Keratinocyte (primary cell): ENCODE data around the gene PTPN21. TPM values are rescaled to one million over a fixed set of nuclear protein-coding genes. Genes with fewer than 3 reads are reported as not detected.

Experiments
- DNase-seq: peaks from one replicate; pipeline ENCODE4 v3.0.0-alpha.2; 2011; ENCODE audit warnings: low read depth, missing footprints, low spot score
- FAIRE-seq: peaks from 2 replicates; lab custom pipeline; 2011; peaks lifted over from hg19 to GRCh38; lab: Jason Lieb, UNC
- H2AFZ ChIP-seq: 2 replicates; pipeline ENCODE4 v1.6.0; 2012; ENCODE audit warnings: low read length, control low read depth, inconsistent platforms; ENCODE audit not compliant: control insufficient read depth
- H3K27ac ChIP-seq: 2 replicates; pipeline ENCODE4 v1.5.1; 2011; ENCODE audit warnings: low read length; ENCODE audit not compliant: control insufficient read depth, insufficient read depth
- H3K27me3 ChIP-seq: 3 replicates; pipeline ENCODE4 v1.6.0; 2011; ENCODE audit warnings: low read length; ENCODE audit not compliant: control insufficient read depth, insufficient read depth; ENCODE audit errors: extremely low read depth
- H3K36me3 ChIP-seq, 2 experiments: 2 replicates in 1 of 2; 3 replicates in 1 of 2; pipeline ENCODE4 v1.5.1; 2011; ENCODE audit warnings: low read length in 2 of 2, mild to moderate bottlenecking in 1 of 2; ENCODE audit not compliant: control insufficient read depth in 2 of 2, insufficient read depth in 2 of 2; ENCODE audit errors: extremely low read depth in 1 of 2
- H3K4me1 ChIP-seq: 3 replicates; pipeline ENCODE4 v1.5.1; 2011; ENCODE audit warnings: low read length; ENCODE audit not compliant: control insufficient read depth, insufficient read depth; ENCODE audit errors: extremely low read depth
- H3K4me2 ChIP-seq: 3 replicates; pipeline ENCODE4 v1.6.0; 2011; ENCODE audit warnings: low read depth, low read length; ENCODE audit not compliant: control insufficient read depth, insufficient read depth; ENCODE audit errors: extremely low read depth
- H3K4me3 ChIP-seq, 3 experiments: fragments of 200-600 bp in 1 of 3; sonication (generic) in 1 of 3; 2 replicates in 2 of 3; 3 replicates in 1 of 3; pipeline ENCODE4 v1.5.1; 2011 to 2016; ENCODE audit warnings: low read length in 3 of 3, mild to moderate bottlenecking in 3 of 3, control low read depth in 2 of 3, inconsistent platforms in 1 of 3, low read depth in 1 of 3, mixed read lengths in 1 of 3, mixed run types in 1 of 3, moderate library complexity in 1 of 3; ENCODE audit not compliant: control insufficient read depth in 2 of 3, insufficient read depth in 2 of 3; ENCODE audit errors: extremely low read depth in 1 of 3
- H3K79me2 ChIP-seq: 2 replicates; pipeline ENCODE4 v1.6.0; 2012; ENCODE audit warnings: low read length; ENCODE audit not compliant: control insufficient read depth, insufficient read depth
- H3K9ac ChIP-seq: 3 replicates; pipeline ENCODE4 v1.6.0; 2011; ENCODE audit warnings: low read length; ENCODE audit not compliant: control insufficient read depth, insufficient read depth; ENCODE audit errors: extremely low read depth
- H3K9me1 ChIP-seq: 3 replicates; pipeline ENCODE4 v1.6.0; 2011; ENCODE audit warnings: low read length; ENCODE audit not compliant: control insufficient read depth, insufficient read depth; ENCODE audit errors: extremely low read depth
- H3K9me3 ChIP-seq: 2 replicates; pipeline ENCODE4 v1.5.1; 2012; ENCODE audit warnings: low read depth, low read length; ENCODE audit not compliant: control insufficient read depth
- H4K20me1 ChIP-seq: 3 replicates; pipeline ENCODE4 v1.6.0; 2011; ENCODE audit warnings: low read length; ENCODE audit not compliant: control insufficient read depth, insufficient read depth; ENCODE audit errors: extremely low read depth
- CTCF ChIP-seq, 3 experiments: IDR thresholded peaks in 1 of 3; conservative IDR thresholded peaks in 1 of 3; optimal IDR thresholded peaks in 1 of 3; 2 replicates in 2 of 3; 3 replicates in 1 of 3; pipeline versions ENCODE3 to v1.5.1; 2011; ENCODE audit warnings: low read length in 3 of 3, mild to moderate bottlenecking in 3 of 3, moderate library complexity in 2 of 3, control low read depth in 1 of 3, inconsistent platforms in 1 of 3; ENCODE audit not compliant: insufficient read depth in 2 of 3; ENCODE audit errors: extremely low read depth in 1 of 3
- EZH2 ChIP-seq: IDR thresholded peaks from one replicate; pipeline ENCODE4 v1.6.1; 2012; ENCODE audit warnings: inconsistent platforms, mild to moderate bottlenecking, low read length, moderate library complexity
- dilution Hi-C: fragments of 300-500 bp; cut with MboI; formaldehyde crosslinking; loops from one replicate; pipeline ENCODE4 v1.7.0; 2020; ENCODE audit warnings: low sequenced_read_pairs; ENCODE audit not compliant: extremely low pct_ligation_motif_present
- polyA plus RNA-seq, 5 experiments: library from polyadenylated mRNA; depleted of rRNA in 3 of 5; stranded (reverse) in 3 of 5; stranded (forward) in 1 of 5; unstranded in 1 of 5; fragments of >200 nt; gene quantifications; 1 replicate in 1 of 5; 2 replicates in 3 of 5; 3 replicates in 1 of 5; pipeline versions ENCODE4 v1.2.1 to v1.2.3, GENCODE V29; 2011 to 2012; ENCODE audit warnings: missing spikeins in 2 of 5, low read depth in 1 of 5, low replicate concordance in 1 of 5

PTPN21 gene
- polyA plus RNA-seq, 1 donor (not counting 4 experiments of a cell fraction or from before 2014, with no cell fraction given) = 7.4 TPM

GRCh38 chr14:88556581-88556980, 1.8 kb upstream of the PTPN21 start:
- dilution Hi-C loops = no loop called here
- H3K4me1 ChIP-seq = peaks cover 7% of the 10 kb centered on the region
- no peak overlapping the region for H3K4me3 ChIP-seq
- no peak overlapping the region for H3K27ac ChIP-seq
- no peaks in the 10 kb centered on the region for H3K36me3 ChIP-seq
- no peak overlapping the region for H3K4me2 ChIP-seq
- no peak overlapping the region for H2AFZ ChIP-seq
- H3K9me3 ChIP-seq = no peaks in the 10 kb centered on the region
- no peak for FAIRE-seq
- peaks cover 24% of the 10 kb centered on the region for H3K79me2 ChIP-seq
- H3K27me3 ChIP-seq = no peaks in the 10 kb centered on the region
- no peak overlapping the region for H3K9ac ChIP-seq
- no peaks in the 10 kb centered on the region for H4K20me1 ChIP-seq
- DNase-seq = no peak
- TF ChIP-seq EZH2 (no peak), CTCF (optimal IDR thresholded peaks at IDR 0.05 in 1 of 3, IDR thresholded peaks at IDR 0.05 in 1 of 3, conservative IDR thresholded peaks at IDR 0.05 in 1 of 3; ENCODE audit: extremely low read depth in 1 of 3, insufficient read depth in 2 of 3, low read length in 3 of 3) (no peak)
- H3K9me1 ChIP-seq = no peaks in the 10 kb centered on the region

GRCh38 chr14:88553886-88554456, 836 bp downstream of the PTPN21 start:
- Histone ChIP-seq H3K79me2 (peaks cover 38% of the 10 kb centered on the region), H3K4me1 (peaks cover 12% of the 10 kb centered on the region), H3K27me3 (no peaks in the 10 kb centered on the region), H3K9me3 (no peaks in the 10 kb centered on the region), H3K27ac (peak overlapping the region; percentile 50), H2AFZ (peak overlapping the region; percentile 70), H3K36me3 (peaks cover 0 to 2% of the 10 kb centered on the region in 2 experiments), H4K20me1 (no peaks in the 10 kb centered on the region), H3K9me1 (no peaks in the 10 kb centered on the region), H3K4me3 (peak overlapping the region; percentile 68 to 97 (median 93)), H3K9ac (peak overlapping the region; percentile 82), H3K4me2 (peak overlapping the region; percentile 86)
- dilution Hi-C loops = no loop called here
- FAIRE-seq (no peak), DNase-seq (no peak)
- TF ChIP-seq EZH2 (no peak), CTCF (optimal IDR thresholded peaks at IDR 0.05 in 1 of 3, IDR thresholded peaks at IDR 0.05 in 1 of 3, conservative IDR thresholded peaks at IDR 0.05 in 1 of 3; ENCODE audit: extremely low read depth in 1 of 3, insufficient read depth in 2 of 3, low read length in 3 of 3) (no peak)
